Chondrocyte (in vitro differentiated cells): ENCODE results near the gene BCLAF1. TPM values are rescaled to one million over a fixed set of nuclear protein-coding genes. Genes with fewer than 3 reads are reported as not detected.

ENCODE experiments used
- DNase-seq: peaks from one replicate; pipeline ENCODE4 v3.0.0; 2021; ENCODE audit warnings: mixed read lengths, low spot score
- H3K27ac Mint-ChIP-seq: one replicate; pipeline ENCODE4 v1.8.0; 2021; ENCODE audit warnings: mild to moderate bottlenecking, moderate library complexity, mixed read lengths; ENCODE audit not compliant: unreplicated experiment
- H3K27me3 Mint-ChIP-seq: 2 replicates; pipeline ENCODE4 v1.8.0; 2021; ENCODE audit warnings: low read depth, mixed read lengths
- H3K36me3 Mint-ChIP-seq: 2 replicates; pipeline ENCODE4 v1.8.0; 2021; ENCODE audit warnings: low read depth, mixed read lengths
- H3K4me1 Mint-ChIP-seq: 2 replicates; pipeline ENCODE4 v1.8.0; 2021; ENCODE audit warnings: low read depth, mild to moderate bottlenecking, mixed read lengths
- H3K4me3 Mint-ChIP-seq: one replicate; pipeline ENCODE4 v1.8.0; 2021; ENCODE audit warnings: mild to moderate bottlenecking, moderate library complexity, mixed read lengths; ENCODE audit not compliant: unreplicated experiment
- H3K9me3 Mint-ChIP-seq: 2 replicates; pipeline ENCODE4 v1.8.0; 2021; ENCODE audit warnings: low read depth, mixed read lengths
- CTCF ChIP-seq: fragments of 200-600 bp; sonication (generic); IDR thresholded peaks from 2 replicates; pipeline ENCODE4 v1.5.0; 2021; ENCODE audit warnings: antibody characterized with exemption, mild to moderate bottlenecking, moderate library complexity
- total RNA-seq: library from RNA; stranded (reverse); gene quantifications from 3 replicates; pipeline ENCODE4 v1.2.1, GENCODE V29; 2021

The BCLAF1 gene
- total RNA-seq, 1 donor from 2014 or later, result 135 TPM

DNA sequence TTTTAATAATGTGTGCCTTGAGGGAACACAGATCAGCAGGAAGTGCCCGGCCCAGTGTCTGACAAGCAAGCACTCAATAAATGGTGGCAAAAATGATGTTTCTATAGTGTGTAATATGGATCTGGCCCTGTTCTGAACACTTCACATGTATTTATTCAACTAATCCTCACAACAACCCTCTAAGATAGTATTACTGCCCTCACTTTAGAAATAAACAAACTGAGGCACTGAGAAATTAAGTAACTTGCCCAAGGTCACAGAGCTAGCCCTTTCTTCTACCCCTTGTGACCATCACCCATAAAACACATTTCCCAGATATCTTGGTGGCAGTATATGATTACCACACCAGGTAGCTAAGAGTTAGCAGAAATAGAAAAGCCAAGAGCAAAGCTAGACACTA lies 26.7 kb downstream of the BCLAF1 start:
- Mint-ChIP-seq H3K36me3 (peaks cover 36% of the 10 kb centered on the region), H3K4me1 (peaks cover 5% of the 10 kb centered on the region)
- DNase-seq, result no peak

DNA sequence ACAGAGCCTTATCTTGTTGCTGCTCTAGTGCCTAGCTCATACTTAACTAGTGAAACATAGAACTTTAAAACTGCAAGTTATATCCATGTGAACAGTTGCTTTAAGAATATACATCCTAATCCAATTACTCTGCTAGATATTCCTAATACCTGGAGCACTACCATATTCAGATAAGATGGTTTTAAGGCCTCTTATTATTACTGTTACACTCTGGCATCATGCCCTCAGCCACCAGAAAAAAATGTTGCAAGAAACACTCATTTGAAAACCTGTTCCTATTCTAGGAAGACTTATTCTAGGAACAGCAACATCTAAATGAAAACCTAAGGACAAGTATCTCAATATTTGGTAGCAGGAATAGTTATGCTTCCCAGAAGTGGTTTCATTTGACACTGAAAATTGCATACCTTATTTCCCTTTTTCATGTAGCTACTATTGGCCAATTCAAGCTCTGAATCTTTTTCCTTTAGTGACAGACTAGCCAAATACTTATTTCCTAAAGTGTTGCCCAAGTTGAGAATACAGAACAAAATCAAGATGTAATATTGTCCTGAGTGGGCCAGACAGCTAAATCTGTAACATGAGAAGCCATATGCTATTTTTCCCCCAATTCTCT lies 34.7 kb downstream of the BCLAF1 start:
- H3K4me1 Mint-ChIP-seq, result peaks cover 23% of the 10 kb centered on the region
- peaks cover 6% of the 10 kb centered on the region for H3K36me3 Mint-ChIP-seq
- no peak overlapping the region for H3K4me3 Mint-ChIP-seq
- H3K27me3 Mint-ChIP-seq, result no peaks in the 10 kb centered on the region
- no peaks in the 10 kb centered on the region for H3K9me3 Mint-ChIP-seq
- no peak for DNase-seq
- no peak for TF ChIP-seq CTCF
- H3K27ac Mint-ChIP-seq, result no peak overlapping the region

More for the DNA sequence above, 26.7 kb downstream of the BCLAF1 start:
- Mint-ChIP-seq H3K27me3 (no peaks in the 10 kb centered on the region), H3K9me3 (no peaks in the 10 kb centered on the region), H3K4me3 (no peak overlapping the region), H3K27ac (no peak overlapping the region)
- TF ChIP-seq CTCF, result no peak

DNA sequence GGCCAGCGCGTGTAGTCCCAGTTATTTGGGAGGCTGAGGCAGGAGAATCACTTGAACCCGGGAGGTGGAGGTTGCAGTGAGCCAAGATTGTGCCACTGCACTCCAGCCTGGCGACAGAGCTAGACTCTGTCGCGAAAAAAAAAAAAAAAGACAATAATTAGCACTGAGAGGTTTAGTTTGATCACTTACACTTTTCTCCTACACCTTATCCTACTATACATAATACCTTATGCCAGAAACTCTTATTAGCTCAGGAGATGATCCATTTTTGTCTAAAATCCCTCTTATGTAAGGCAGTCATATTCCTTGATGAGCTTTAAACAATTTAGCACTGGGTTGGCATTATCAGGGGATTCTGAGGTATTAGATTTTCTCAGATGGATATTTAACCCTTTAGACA lies 35.9 kb downstream of the BCLAF1 start:
- Mint-ChIP-seq H3K27ac (no peak overlapping the region), H3K36me3 (peaks cover 4% of the 10 kb centered on the region), H3K9me3 (no peaks in the 10 kb centered on the region), H3K4me1 (peaks cover 35% of the 10 kb centered on the region), H3K4me3 (no peak overlapping the region), H3K27me3 (no peaks in the 10 kb centered on the region)
- no peak for TF ChIP-seq CTCF
- no peak for DNase-seq

- Mint-ChIP-seq H3K27me3 (no peaks in the 10 kb centered on the region), H3K27ac (no peak overlapping the region), H3K4me3 (no peak overlapping the region), H3K9me3 (no peaks in the 10 kb centered on the region), H3K36me3 (no peaks in the 10 kb centered on the region), H3K4me1 (peaks cover 35% of the 10 kb centered on the region)
- no peak for DNase-seq
- no peak for TF ChIP-seq CTCF
Observed at GRCh38 chr6:136252441-136252840, 37.2 kb downstream of the BCLAF1 start.

GRCh38 chr6:136251394-136251793 lies 38.3 kb downstream of the BCLAF1 start:
- no peak for DNase-seq
- no peak for TF ChIP-seq CTCF
- H3K27ac Mint-ChIP-seq, result no peak overlapping the region
- H3K9me3 Mint-ChIP-seq, result no peaks in the 10 kb centered on the region
- H3K4me1 Mint-ChIP-seq, result peaks cover 35% of the 10 kb centered on the region
- no peaks in the 10 kb centered on the region for H3K36me3 Mint-ChIP-seq
- H3K27me3 Mint-ChIP-seq, result no peaks in the 10 kb centered on the region
- H3K4me3 Mint-ChIP-seq, result no peak overlapping the region
